ENCODE measurements around the gene DLG3.

Gene DLG3

DNA sequence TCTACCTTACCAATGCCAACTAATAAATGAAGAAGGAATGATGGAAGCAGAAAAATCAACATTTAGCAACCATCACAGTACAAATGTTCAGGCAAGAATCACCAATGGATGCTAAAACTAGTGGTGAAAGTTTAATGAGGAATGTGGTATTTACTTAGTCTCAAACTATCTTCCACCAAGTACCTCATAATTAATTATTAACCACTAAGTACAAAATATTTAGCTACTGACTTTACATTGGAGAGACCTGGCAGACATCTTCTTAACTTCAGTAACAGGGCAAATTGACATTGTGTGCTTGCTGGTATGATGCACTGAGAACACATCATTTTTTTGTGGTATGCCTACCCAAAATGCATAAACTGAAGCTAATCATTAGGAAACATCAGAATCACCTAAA is 82.4 kb downstream of the DLG3 start:
- DNase-seq: no peak

DNA sequence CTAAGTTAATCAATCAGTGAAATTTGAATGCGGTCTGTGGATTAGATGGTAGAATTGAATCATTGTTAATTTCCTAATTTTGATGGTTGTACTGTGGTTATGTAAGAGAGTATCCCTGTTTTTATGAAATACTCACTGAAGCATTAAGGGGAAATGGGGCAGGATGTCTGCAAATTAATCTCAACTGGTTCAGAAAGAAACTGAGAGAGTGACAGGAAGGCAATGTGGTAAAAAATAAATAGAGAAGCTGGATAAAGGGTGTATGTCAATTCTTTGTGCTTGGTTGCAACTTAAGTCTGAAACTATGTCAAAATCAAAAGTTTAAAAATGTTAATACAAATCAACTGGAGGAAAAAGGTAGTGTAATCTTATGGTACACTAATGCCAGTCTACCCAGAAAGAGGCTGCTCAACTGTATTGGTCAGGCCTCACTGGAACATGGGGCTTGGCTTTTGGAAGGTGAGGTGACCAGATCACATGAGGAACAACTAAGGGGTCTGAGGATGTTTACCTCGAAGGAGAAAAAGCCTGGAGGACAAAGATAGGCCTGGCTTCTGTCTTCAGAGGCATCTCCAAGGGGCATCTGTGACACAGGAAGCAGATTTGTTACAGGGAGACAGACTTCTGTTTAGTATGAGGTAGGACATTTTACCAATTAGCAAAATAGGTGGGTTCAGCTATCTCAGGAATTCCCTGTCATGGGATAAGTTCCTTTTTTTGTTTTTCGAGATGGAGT is 83.1 kb downstream of the DLG3 start:
- DNase-seq: peak; percentile 23

DNA sequence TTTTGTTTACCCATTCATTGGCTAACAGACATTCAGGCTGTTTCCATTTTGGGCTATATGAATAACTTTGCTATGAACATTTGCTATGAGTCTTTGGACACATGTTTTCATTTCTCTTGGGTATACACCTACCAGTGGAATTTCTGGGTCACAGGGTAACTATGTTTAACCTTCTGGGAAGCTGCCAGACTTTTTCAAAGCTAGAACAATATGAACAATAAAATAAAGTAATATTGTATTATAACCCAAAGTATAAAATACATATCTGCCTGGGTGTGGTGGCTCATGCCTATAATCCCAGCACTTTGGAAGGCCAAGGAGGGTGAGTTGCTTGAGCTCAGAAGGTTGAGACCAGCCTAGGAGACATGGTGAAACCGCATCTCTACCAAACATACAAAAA is 90.6 kb downstream of the DLG3 start:
- no peak for DNase-seq

DNA sequence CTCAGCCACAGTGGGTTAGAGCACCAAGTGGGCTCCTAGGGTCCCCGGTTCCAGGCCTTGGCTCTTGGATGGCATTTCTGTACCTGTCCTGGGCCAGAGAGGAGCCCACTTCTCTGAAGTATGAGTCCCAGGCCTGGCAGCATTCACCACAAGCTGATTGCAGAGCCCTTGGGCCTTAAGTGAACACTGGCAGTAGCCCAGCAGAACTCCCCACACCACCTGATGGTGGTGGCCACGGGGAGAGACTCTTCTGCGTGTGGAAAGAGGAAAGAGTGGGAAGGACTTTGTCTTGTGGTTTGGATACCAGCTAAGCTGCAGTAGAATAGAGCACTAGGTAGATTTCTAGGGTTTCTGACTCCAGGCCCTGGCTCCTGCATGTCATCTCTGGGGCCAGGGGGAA is 104.8 kb downstream of the DLG3 start:
- DNase-seq: no peak

DNA sequence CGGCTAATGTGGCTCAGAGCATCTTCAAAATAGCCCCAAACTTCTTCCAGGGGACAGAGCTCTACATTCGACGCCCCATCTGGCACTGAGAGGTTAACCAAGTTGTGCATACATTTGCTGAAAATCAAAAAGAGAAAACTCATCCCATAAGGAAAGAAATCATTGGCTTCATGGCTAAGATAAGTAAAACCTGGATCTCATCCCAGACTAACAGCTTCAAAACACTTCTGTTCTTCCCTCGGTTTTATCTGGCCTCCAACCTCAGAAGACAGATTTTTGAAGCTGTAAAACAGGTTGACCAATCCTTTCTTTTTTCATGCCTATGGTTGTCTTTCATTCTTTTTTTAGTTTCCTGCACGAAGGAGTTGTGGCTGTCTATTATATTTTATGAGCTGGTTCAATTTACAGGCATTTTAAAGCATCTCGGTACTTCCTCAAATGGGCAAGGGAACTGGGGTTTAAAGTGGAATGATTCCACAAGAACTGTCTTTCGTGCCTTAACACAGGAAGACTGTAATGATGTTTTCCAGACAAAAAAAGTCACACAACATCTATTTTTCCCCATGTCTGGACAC is 107.6 kb downstream of the DLG3 start:
- DNase-seq: peak; percentile 3

DNA sequence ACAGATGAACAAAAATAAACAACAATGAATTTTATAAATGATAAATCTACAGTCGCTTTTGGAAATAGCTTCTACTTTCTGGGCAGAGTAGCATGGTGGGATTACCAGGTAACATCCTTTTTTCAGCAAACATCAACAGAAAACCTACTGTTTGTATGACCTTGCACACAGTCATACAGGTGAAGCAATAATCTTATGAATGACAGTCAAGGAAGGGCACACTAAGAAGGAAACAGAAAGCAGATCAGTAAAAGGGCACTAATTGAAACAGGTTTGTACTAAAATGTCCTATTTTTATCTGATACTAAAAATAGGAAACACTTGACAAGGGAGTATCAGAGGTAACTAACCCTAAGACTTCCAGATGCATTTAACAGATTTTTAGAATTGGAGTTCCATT is 108.9 kb downstream of the DLG3 start:
- no peak for DNase-seq

DNA sequence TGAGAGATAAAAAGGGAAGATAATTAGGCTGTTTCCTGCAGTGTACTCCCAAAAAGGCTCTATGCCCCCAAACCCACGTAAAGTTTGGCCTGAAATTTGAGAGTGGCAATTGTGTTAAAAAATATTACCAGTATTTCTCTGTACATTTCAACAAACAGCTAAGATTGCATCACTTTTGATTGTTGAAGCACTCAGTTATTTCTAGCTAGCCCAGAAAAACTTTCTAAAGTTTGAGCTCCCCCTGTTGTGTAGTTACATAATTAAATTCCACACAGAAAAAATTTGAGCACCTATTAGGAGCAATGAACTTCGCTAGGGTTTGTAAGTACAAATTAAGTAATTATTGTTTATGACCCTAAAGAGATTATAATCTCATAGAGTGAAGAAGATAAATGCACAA is 109.4 kb downstream of the DLG3 start:
- peak; percentile 37 for DNase-seq

DNA sequence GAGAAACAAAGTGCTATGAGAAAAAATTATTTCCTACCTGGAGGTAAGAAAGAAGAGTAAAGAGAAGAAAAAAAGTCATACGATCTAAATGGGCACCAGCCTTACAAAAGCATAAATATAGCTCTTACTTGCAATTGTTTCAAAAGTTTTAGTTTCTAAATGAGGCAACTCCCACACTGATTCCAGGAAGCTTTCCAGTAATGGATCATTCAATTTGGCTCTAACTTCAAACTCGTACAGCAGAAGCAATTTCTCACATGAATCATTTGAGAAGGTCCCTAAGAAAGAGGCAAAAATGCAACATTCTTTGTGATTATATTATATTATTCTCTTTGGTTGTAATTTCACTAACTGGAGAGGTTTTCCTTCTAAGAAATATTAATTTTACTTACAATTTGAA is 109.9 kb downstream of the DLG3 start:
- no peak for DNase-seq

DNA sequence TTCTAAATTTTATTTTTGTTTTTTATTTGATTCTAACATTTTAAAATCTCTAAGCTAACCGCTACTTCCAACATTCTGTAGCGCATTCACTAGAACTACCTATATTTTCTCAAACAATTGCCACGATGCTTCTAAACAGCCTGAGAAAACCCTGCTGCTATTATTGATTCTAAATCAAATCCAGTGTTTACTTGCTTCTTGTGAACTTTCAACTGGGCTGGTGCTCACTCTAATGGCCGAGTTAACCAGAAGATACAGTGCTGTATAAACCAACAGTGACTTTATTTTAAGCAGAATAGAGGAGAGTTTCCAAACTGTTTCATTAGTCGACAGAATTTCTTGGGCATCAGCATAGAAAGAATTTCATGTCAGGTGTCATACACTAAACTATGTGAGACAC is 110.3 kb downstream of the DLG3 start:
- no peak for DNase-seq
